Brain microvascular endothelial cell (primary cell): ENCODE data around the gene NAT10.

Source experiments
- DNase-seq: peaks from one replicate; pipeline ENCODE4 v3.0.0-alpha.2; 2020
- H3K27ac ChIP-seq: fragments of 250-450 bp; sonication (Bioruptor Pico); 2 replicates; pipeline ENCODE4 v1.5.1; 2020; ENCODE audit warnings: mild to moderate bottlenecking, moderate library complexity
- H3K27me3 ChIP-seq: fragments of 250-450 bp; sonication (Bioruptor Pico); replicated peaks from 2 replicates; pipeline ENCODE4 v1.5.1; 2020; ENCODE audit warnings: mild to moderate bottlenecking
- H3K36me3 ChIP-seq: fragments of 250-450 bp; sonication (Bioruptor Pico); replicated peaks from 2 replicates; pipeline ENCODE4 v1.5.1; 2020; ENCODE audit warnings: mild to moderate bottlenecking
- H3K4me3 ChIP-seq: 2 replicates; pipeline ENCODE4 v1.5.1; 2011; ENCODE audit warnings: low read depth, mild to moderate bottlenecking, control low read depth, low read length, moderate library complexity
- in situ Hi-C: cut with HindIII; loops from 2 replicates; pipeline ENCODE4 v1.10.0; 2017; ENCODE audit warnings: low sequenced_read_pairs, low pct_ligation_motif_present
- TF ChIP-seq, protein P1 (sequence below): IDR thresholded peaks from 2 replicates; pipeline ENCODE4 v1.5.1; 2011; ENCODE audit warnings: low read depth, mild to moderate bottlenecking, moderate library complexity, low read length, control low read depth, inconsistent platforms; ENCODE audit errors: missing control alignments

Gene NAT10

GRCh38 chr11:34168642-34169420 is 63.4 kb downstream of the NAT10 start:
- H3K36me3 ChIP-seq = peaks cover 2% of the 10 kb centered on the region
- TF ChIP-seq, protein P1, sequence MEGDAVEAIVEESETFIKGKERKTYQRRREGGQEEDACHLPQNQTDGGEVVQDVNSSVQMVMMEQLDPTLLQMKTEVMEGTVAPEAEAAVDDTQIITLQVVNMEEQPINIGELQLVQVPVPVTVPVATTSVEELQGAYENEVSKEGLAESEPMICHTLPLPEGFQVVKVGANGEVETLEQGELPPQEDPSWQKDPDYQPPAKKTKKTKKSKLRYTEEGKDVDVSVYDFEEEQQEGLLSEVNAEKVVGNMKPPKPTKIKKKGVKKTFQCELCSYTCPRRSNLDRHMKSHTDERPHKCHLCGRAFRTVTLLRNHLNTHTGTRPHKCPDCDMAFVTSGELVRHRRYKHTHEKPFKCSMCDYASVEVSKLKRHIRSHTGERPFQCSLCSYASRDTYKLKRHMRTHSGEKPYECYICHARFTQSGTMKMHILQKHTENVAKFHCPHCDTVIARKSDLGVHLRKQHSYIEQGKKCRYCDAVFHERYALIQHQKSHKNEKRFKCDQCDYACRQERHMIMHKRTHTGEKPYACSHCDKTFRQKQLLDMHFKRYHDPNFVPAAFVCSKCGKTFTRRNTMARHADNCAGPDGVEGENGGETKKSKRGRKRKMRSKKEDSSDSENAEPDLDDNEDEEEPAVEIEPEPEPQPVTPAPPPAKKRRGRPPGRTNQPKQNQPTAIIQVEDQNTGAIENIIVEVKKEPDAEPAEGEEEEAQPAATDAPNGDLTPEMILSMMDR = no peak
- DNase-seq = no peak

DNA sequence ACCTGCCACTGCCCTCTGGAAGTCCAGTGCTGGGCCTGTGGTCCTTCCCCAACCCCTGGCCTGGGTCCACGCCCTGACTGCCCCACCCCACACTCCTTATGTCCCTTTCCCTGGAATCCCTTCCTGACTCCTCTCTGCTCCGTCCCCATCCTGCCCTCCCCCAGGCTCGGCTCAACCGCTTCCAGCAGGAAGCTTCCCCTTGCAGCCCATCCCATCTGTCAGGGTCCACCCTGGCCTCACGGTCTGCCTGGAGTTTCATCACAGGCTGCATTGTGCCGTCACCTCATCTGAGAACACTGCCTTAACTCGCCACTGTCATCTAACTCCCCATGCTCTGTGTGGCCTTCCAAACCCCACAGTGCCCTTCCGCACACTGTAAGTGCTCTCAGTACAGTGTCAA is 64.3 kb downstream of the NAT10 start:
- Histone ChIP-seq H3K27ac (no peak overlapping the region), H3K36me3 (peaks cover 2% of the 10 kb centered on the region), H3K27me3 (no peaks in the 10 kb centered on the region), H3K4me3 (no peak overlapping the region)
- DNase-seq = no peak
- TF ChIP-seq, protein P1 = no peak
- in situ Hi-C loops = loop anchor here (10.0 to 25.0 kb wide), 2 partner anchors 175 to 318 kb away; no protein-coding TSS in a partner anchor

More at GRCh38 chr11:34168642-34169420, 63.4 kb downstream of the NAT10 start:
- no peak overlapping the region for H3K27ac ChIP-seq
- H3K27me3 ChIP-seq = no peaks in the 10 kb centered on the region
- in situ Hi-C loops = loop anchor here (25.0 kb wide), 1 partner anchor 318 kb away; no protein-coding TSS in a partner anchor
- H3K4me3 ChIP-seq = no peak overlapping the region

DNA sequence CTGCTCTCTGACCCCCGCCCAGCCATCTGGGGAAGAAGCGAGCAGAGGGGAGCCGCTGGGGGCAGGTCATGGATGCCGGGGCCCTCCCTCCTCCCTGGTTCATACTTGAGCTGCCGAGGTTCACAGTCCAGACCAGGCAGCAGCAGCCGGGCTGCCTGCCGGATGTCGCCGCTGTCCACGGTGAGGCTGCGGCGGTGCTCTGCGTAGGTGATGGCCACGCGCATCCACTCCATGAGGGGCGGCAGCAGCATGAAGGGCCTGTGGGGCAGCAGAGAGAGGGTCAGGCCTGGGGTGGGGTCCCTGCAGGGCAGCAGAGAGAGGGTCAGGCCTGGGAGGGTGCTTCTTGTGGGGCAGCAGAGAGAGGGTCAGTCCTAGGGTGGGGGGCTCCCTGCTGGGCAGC is 67.6 kb downstream of the NAT10 start:
- Histone ChIP-seq H3K27ac (no peak overlapping the region), H3K4me3 (no peak overlapping the region), H3K36me3 (peaks cover 2% of the 10 kb centered on the region), H3K27me3 (no peaks in the 10 kb centered on the region)
- in situ Hi-C loops = loop anchor here (10.0 to 25.0 kb wide), 2 partner anchors 172 to 314 kb away; no protein-coding TSS in a partner anchor
- DNase-seq = no peak
- TF ChIP-seq, protein P1 = no peak

GRCh38 chr11:34174412-34175041 is 69.1 kb downstream of the NAT10 start:
- in situ Hi-C loops = loop anchor here (10.0 to 25.0 kb wide), 2 partner anchors 170 to 313 kb away; no protein-coding TSS in a partner anchor
- TF ChIP-seq, protein P1 = peak; percentile 93

DNA sequence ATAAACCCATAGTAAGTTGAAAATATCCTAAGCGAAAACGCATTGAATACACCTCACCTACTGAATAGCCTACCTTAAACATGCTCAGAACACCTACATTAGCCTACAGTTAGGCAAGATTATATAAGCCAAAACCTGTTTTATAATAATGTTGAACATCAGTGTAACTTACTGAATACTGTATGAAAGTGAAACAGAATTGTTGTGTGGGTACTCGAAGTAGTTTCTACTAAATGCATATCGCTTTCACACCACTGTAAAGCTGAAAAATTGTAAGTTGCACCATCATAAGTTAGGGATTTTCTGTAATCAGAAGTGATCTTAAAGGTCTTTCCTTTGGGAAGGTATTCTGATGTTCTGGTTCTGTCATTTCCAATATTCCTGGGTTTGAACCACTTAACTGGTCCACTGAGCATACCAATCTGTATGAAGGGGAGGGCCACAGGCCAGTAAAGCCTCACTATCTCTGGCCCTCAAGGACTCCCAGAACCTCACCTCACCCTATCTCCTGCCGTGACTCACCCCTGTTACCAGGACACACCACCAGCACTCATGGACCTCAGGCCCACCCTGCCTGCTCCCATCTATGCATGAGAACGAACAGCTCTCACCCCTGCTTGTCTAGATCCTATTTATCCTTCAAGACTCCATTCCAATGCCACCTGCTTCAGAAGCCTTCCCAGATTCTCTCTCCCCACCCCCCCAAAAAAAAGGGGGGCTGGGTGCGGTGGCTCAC is 70.0 kb downstream of the NAT10 start:
- Histone ChIP-seq H3K27me3 (no peaks in the 10 kb centered on the region), H3K27ac (no peak overlapping the region), H3K36me3 (no peaks in the 10 kb centered on the region), H3K4me3 (no peak overlapping the region)
- TF ChIP-seq, protein P1 = no peak
- DNase-seq = no peak
- in situ Hi-C loops = loop anchor here (10.0 kb wide), 1 partner anchor 169 kb away; no protein-coding TSS in a partner anchor

More at GRCh38 chr11:34174412-34175041, 69.1 kb downstream of the NAT10 start:
- Histone ChIP-seq H3K27ac (no peak overlapping the region), H3K4me3 (peak overlapping the region; percentile 41), H3K27me3 (no peaks in the 10 kb centered on the region), H3K36me3 (no peaks in the 10 kb centered on the region)
- peak; percentile 47 for DNase-seq
